Fibroblast of mammary gland (primary cell): ENCODE measurements around the gene PPP1R13B.

Experiments used
- DNase-seq: peaks from one replicate; pipeline ENCODE4 v3.0.0-alpha.2; 2010; ENCODE audit warnings: low read depth
- H3K4me3 ChIP-seq: 2 replicates; pipeline ENCODE4 v1.5.1; 2011; ENCODE audit warnings: low read depth, mild to moderate bottlenecking, low read length, moderate library complexity; ENCODE audit not compliant: control insufficient read depth
- TF ChIP-seq, protein P1 (sequence below): conservative IDR thresholded peaks from 2 replicates; pipeline ENCODE4 v1.5.1; 2011; ENCODE audit warnings: low read depth, low read length, inconsistent platforms; ENCODE audit not compliant: control insufficient read depth, insufficient read depth

PPP1R13B gene

DNA sequence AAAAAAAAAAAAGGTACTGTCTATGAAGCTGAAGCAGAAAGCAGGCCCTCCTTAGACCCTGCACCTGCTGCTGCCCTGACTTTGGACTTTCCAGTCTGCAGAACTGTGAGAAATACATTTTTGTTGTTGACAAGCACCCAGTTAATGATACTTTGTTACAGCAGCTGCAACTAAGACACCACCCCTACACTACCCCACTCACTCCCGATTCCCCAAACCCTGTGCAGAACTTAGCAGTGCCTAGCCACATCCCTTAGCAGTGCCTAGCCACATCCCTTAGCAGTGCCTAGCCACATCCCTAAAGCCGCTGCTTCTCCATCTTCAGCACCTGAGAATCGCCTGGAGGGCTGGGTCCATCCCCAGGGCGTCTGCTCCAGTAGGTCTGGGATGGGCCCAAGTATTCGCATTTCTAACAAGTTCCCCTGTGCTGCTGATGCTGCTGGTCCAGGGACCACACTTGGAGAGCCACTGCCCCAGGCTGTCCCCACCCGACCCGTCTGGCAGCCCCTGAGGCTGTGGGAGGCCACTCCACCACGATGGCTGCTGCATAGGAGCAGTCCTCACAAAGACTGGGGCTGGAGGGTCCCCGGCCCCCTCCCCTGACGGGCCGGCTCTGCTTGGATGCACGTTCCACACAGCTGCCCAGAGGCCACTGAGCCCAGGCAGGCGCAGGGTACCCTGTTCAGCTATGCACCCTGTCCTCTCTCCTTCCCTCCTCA lies 10.8 kb upstream of the PPP1R13B start:
- no peak overlapping the region for H3K4me3 ChIP-seq
- TF ChIP-seq, protein P1, sequence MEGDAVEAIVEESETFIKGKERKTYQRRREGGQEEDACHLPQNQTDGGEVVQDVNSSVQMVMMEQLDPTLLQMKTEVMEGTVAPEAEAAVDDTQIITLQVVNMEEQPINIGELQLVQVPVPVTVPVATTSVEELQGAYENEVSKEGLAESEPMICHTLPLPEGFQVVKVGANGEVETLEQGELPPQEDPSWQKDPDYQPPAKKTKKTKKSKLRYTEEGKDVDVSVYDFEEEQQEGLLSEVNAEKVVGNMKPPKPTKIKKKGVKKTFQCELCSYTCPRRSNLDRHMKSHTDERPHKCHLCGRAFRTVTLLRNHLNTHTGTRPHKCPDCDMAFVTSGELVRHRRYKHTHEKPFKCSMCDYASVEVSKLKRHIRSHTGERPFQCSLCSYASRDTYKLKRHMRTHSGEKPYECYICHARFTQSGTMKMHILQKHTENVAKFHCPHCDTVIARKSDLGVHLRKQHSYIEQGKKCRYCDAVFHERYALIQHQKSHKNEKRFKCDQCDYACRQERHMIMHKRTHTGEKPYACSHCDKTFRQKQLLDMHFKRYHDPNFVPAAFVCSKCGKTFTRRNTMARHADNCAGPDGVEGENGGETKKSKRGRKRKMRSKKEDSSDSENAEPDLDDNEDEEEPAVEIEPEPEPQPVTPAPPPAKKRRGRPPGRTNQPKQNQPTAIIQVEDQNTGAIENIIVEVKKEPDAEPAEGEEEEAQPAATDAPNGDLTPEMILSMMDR = no peak
- DNase-seq = no peak

DNA sequence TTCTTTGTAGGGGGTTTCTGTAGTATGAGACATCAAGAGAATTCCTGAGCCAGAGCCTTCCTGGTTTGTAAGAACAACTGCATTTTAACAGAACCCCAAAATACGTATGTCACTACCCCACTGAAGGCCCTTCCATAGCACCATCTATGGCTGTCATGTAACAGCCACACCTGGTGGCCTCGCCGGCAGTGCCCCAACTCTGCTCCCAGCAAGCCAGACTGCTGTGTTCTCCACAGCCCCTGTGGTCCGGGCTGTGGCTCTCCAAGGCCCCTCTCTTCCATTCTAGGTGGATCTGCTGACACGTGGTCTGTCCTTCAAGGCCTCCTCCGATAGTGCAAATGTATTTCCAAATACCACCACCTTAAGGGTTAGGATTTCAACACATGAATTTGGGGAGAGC lies 9.9 kb upstream of the PPP1R13B start:
- TF ChIP-seq, protein P1 = no peak
- no peak overlapping the region for H3K4me3 ChIP-seq
- no peak for DNase-seq

DNA sequence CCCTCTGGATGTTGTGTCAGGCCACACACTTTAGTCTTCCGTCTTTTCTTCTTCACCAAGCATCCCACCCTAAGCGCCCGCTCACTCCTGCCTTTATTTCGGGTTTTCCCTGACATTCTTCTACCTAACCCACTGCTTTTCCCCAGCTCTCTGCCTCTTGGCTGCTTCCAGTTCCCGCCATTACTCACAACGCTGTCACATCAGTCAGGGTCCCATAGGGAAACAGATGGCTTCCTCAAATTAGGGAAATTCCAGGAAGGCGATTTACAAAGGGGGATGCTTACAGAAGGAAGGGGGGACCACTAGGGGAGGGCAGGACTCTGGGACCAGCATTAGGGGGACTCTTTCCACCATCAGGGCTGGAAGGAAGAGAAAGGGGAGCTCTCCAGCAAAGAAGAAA lies 9.2 kb upstream of the PPP1R13B start:
- no peak for DNase-seq
- TF ChIP-seq, protein P1 = no peak
- no peak overlapping the region for H3K4me3 ChIP-seq

DNA sequence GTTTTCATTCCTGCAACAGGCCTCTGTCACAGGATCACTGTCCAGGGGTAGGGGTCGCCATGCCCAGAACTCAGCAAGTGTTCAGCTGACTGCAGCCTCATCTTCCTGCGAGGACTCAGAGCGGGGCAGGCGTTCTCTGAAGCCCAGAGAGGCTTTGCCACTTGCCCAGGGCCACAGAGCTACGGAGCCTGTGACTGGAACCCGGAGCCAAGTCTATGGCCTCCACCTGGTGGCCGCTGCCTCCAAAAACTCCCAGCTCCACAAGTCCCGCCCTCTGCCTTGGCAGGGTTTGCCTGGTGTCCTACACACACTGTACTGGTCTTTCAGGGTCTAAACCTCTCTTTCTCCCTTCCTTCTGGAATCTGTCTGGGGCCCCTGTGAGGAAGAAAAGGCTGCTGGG lies 8.7 kb upstream of the PPP1R13B start:
- TF ChIP-seq, protein P1 = no peak
- no peak for DNase-seq
- H3K4me3 ChIP-seq = no peak overlapping the region

DNA sequence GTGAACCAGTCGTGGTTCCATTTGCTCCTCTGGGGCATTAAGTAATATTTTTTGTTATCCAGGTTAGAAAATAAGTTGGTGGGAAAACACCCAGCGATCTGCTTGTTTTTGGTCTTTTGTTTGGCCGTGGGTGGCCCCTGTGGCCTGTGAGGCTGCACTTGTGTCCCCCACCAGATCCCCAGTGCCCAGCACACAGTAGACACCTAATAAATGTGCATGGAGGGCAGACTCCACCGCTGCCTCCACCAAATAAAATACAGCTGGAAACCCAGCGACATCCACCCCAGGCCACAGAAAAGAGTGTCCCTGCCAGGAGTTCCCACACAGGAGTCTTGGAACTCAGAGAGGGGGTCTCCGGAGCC lies 8.3 kb upstream of the PPP1R13B start:
- TF ChIP-seq, protein P1 = no peak
- H3K4me3 ChIP-seq = no peak overlapping the region
- DNase-seq = no peak

DNA sequence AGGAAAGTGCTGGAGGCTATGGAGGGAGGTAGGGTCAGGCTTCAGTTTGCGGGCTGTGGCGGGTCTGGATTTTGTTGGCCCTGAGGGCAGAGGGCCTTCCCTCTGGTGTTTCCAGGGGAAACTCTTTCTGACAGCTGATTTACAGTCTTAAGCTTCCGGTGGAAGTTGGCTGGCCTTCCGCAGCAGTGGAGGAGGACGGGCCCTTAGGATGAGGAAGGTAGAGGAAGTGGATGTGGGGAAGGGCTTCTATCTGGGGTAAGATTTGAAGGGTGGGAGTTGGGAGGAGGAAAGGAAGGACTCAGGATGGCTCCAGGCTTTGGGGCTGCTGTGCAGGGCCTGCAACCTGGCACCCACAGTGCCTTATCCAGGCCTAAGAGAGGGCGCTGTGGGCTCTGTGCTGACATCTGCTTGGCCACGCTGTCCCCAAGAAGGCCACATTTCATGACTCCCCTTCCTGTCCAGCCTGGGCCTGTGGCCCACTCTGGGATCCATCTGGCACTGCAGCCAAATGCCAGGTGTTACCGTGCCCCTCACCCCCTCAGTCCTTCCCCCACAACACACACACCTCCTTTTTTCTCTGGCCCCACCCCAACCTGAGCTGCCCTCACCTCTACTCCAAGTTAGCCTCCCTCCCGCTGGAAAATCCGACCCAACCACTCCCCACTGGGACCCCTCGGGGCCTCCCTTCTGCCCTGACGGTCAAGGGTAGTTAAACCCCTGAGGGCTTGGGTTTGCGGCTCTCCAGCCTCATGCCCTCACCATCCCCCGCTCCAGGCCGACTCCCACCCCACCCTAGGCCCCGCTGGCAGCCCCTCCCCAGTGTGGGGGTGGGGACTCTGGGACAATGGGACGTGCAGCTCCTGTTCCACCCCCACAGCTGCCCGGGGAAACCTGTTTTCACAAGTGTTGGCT lies 7.7 kb upstream of the PPP1R13B start:
- DNase-seq = no peak
- TF ChIP-seq, protein P1 = no peak
- H3K4me3 ChIP-seq = no peak overlapping the region
